ENCODE results near the gene FOXP2. TPM values are rescaled to one million over a fixed set of nuclear protein-coding genes. Genes with fewer than 3 reads are reported as not detected.

The FOXP2 gene
- total and polyA plus RNA-seq, 2 of the 4 experiments (the other 2 are of a cell fraction): 0.89 to 1.1 TPM

DNA sequence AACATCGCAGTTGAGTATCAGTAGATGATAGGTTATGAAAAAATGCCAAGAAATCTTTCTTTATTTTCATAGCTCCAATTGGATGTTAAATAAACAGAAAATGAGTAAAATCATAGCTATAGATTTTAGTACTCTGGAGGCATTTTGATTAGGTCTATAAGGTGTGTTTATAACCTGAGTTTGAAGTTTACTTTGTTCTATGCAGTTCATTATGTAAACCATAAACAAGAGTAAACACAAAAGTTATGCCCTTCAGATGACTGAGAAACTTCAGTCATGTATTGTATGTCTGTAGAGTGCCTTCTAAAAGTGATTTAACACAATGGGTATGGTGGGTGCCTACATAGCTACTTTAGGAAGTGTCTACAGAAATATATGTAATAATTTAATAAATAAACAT is 13.6 kb downstream of the FOXP2 start:
- Histone ChIP-seq H3K27me3 (ENCODE audit: control insufficient read depth, insufficient read depth, low read length) (no peaks in the 10 kb centered on the region), H3K27ac (ENCODE audit: insufficient read depth, low read length) (no peak overlapping the region), H2BK20ac (ENCODE audit: low read depth, low read length) (no peak overlapping the region), H2BK120ac (ENCODE audit: low read depth, low read length) (no peak overlapping the region), H2BK5ac (ENCODE audit: low read depth, low read length, poor library complexity, severe bottlenecking) (no peak overlapping the region), H3K9me1 (ENCODE audit: insufficient read depth, low read length) (no peaks in the 10 kb centered on the region), H3K36me3 (ENCODE audit: control insufficient read depth, insufficient read depth, low read length) (no peaks in the 10 kb centered on the region), H3K79me1 (ENCODE audit: low read depth in 1 of 2, low read length in 2 of 2) (no peaks in the 10 kb centered on the region), H2AK5ac (ENCODE audit: low read depth, low read length) (no peak overlapping the region), H3K14ac (replicated peaks; ENCODE audit: low read depth, low read length) (no peak overlapping the region), H3K4ac (ENCODE audit: low read depth, low read length) (no peak overlapping the region), H3K18ac (ENCODE audit: low read depth, low read length) (no peak overlapping the region), H3K23ac (ENCODE audit: low read depth, low read length) (no peak overlapping the region), H4K91ac (ENCODE audit: insufficient read depth, low read depth, low read length) (no peak overlapping the region), H3K4me2 (ENCODE audit: low read depth, low read length) (no peak overlapping the region), H3K9me3 (ENCODE audit: control insufficient read depth, insufficient read depth, low read length) (no peaks in the 10 kb centered on the region), H3K9ac (ENCODE audit: low read depth, low read length) (no peak overlapping the region), H4K8ac (ENCODE audit: low read depth in 2 of 2, low read length in 2 of 2) (no peak overlapping the region), H3K56ac (ENCODE audit: extremely low read depth, insufficient read depth, low read length) (no peak overlapping the region), H3K4me3 (ENCODE audit: insufficient read depth, low read depth, low read length) (no peak overlapping the region), H2AFZ (replicated peaks; ENCODE audit: low read length, poor library complexity) (no peak overlapping the region), H4K20me1 (ENCODE audit: insufficient read depth, low read length) (no peaks in the 10 kb centered on the region), H2BK15ac (ENCODE audit: low read depth, low read length) (no peak overlapping the region), H2AK9ac (replicated peaks; ENCODE audit: low read depth, low read length, poor library complexity) (no peak overlapping the region), H3K4me1 (ENCODE audit: control insufficient read depth, insufficient read depth, low read length) (no peaks in the 10 kb centered on the region), H4K5ac (ENCODE audit: low read depth, low read length) (no peak overlapping the region)
- intact Hi-C loops (cut with micrococcal nuclease): loop anchor here (5.0 kb wide), 3 partner anchors 109 to 1424 kb away; no protein-coding TSS in a partner anchor
- WGBS, 2 experiments (ENCODE audit: extremely low coverage in 2 of 2, insufficient read length in 1 of 2): no CpG with 5 or more reads among the region's 1 CpG
- DNase-seq (no peak), ATAC-seq (ENCODE audit: low read depth) (no peak)
- dilution Hi-C loops (cut with HindIII; ENCODE audit: low sequenced_read_pairs, unreplicated experiment): no loop called here
- in situ Hi-C loops (cut with MboI; ENCODE audit: low sequenced_read_pairs): no loop called here
- no peak for TF ChIP-seq MXI1 (IDR thresholded peaks at IDR 0.05; ENCODE audit: borderline replicate concordance, low read depth, low read length)
- no peak for TF ChIP-seq MAZ (IDR thresholded peaks at IDR 0.05; ENCODE audit: borderline replicate concordance, low read depth, low read length)
- no peak for TF ChIP-seq RCOR1 (IDR thresholded peaks at IDR 0.05; ENCODE audit: insufficient replicate concordance, low read length)
- no peak for TF ChIP-seq POLR2A (IDR thresholded peaks at IDR 0.05; ENCODE audit: low read depth, low read length)
- no peak for TF ChIP-seq RFX5 (IDR thresholded peaks at IDR 0.05; ENCODE audit: low read depth, low read length)
- no peak for TF ChIP-seq RAD21 (IDR thresholded peaks at IDR 0.05; ENCODE audit: low read length)
- TF ChIP-seq BHLHE40 (IDR thresholded peaks at IDR 0.05; ENCODE audit: low read depth, low read length): no peak
- no peak for TF ChIP-seq CHD1 (IDR thresholded peaks at IDR 0.05; ENCODE audit: low read depth, low read length)
- no peak for TF ChIP-seq ELK1 (IDR thresholded peaks at IDR 0.05; ENCODE audit: borderline replicate concordance, low read depth, low read length)
- TF ChIP-seq SMC3 (IDR thresholded peaks at IDR 0.05; ENCODE audit: low read depth, low read length): no peak
- no peak for TF ChIP-seq CTCF (conservative IDR thresholded peaks at IDR 0.05; ENCODE audit: low read depth, low read length)
- TF ChIP-seq NFE2L2 (IDR thresholded peaks at IDR 0.05; ENCODE audit: low read depth, low read length): no peak
- no peak for TF ChIP-seq USF2 (IDR thresholded peaks at IDR 0.05; ENCODE audit: low read depth, low read length)
- no peak for TF ChIP-seq MAFK (IDR thresholded peaks at IDR 0.05; ENCODE audit: low read depth, low read length)
- TF ChIP-seq FOS (IDR thresholded peaks at IDR 0.05; ENCODE audit: low read depth, low read length): no peak
- ChIA-PET CTCF (interaction anchor here (0.8 to 2.2 kb wide), 3 partner anchors 8 to 1252 kb away, joined by 3 to 6 read pairs (median 4); no protein-coding TSS in a partner anchor), POLR2A (ENCODE audit: unreplicated experiment) (no interaction called here)
- BruUV-seq (replicated peaks): no TSS peak

Data from IMR-90 (cell line).